ENCODE data around the gene ARID3B. TPM values are rescaled to one million over a fixed set of nuclear protein-coding genes. Genes with fewer than 3 reads are reported as not detected.

Gene ARID3B
- total and polyA plus RNA-seq, 7 experiments from 2014 or later, result 5.1 to 45.4 (median 36.6) TPM

DNA sequence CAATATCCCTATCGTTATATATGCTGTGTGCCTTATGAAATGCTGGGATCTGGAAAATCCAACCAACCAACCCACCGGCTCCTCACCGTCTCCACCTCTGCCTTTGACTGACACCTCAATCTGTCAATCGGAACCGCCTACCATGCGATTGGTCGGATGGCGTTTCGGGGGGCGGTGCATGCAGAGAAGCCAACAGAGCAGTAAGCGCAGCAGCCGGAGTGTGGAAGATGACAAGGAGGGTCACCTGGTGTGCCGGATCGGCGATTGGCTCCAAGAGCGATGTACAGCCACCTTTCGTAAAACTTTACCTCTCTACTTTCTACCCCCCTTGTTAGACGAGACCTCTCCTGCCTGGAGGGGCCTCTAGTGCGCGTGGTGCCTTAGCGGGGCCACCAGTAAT lies 80.9 kb downstream of the ARID3B start:
- CTCF ChIA-PET, result interaction anchor here (1.1 to 7.6 kb wide), 3 partner anchors 11 to 148 kb away, joined by 3 to 71 read pairs (median 16); no protein-coding TSS in a partner anchor
- DNase-seq, result no peak
- peaks cover 0 to 3% (median 0%) of the 10 kb centered on the region in 11 donors for H3K9me3 Mint-ChIP-seq
- H3K27me3 Mint-ChIP-seq, result no peaks in the 10 kb centered on the region
- no peak for ATAC-seq
- peaks cover 6 to 49% (median 17%) of the 10 kb centered on the region in 5 donors for H3K36me3 Mint-ChIP-seq
- H3K9me3 ChIP-seq (ENCODE audit: control insufficient read depth in 2 of 3, low read length in 3 of 3), result no peaks in the 10 kb centered on the region
- POLR2A ChIA-PET, result interaction anchor here (0.8 kb wide), 1 partner anchor 319 kb away, joined by 3 read pairs; no protein-coding TSS in a partner anchor
- peaks cover 42 to 86% (median 46%) of the 10 kb centered on the region in 3 experiments for H3K36me3 ChIP-seq (ENCODE audit: control insufficient read depth in 2 of 3, insufficient read depth in 3 of 3, low read length in 3 of 3)
- peaks cover 15 to 23% of the 10 kb centered on the region in 2 donors for H3K4me1 ChIP-seq (ENCODE audit: control insufficient read depth in 2 of 2, insufficient read depth in 2 of 2, low read length in 2 of 2)
- no peak overlapping the region for H3K4me3 ChIP-seq (ENCODE audit: low read length)
- no peak overlapping the region for H3K27ac ChIP-seq (ENCODE audit: low read depth, low read length)
- H3K4me3 Mint-ChIP-seq, result no peak overlapping the region
- intact Hi-C loops (cut with micrococcal nuclease), result loop anchor here in 1 of 2 donors (1.0 kb wide), 1 partner anchor 10 kb away; no protein-coding TSS in a partner anchor
- H3K27ac Mint-ChIP-seq, result peak overlapping the region in 7 of 9 donors; percentile 13 to 80 (median 55)
- no peaks in the 10 kb centered on the region for H3K27me3 ChIP-seq (ENCODE audit: control insufficient read depth in 2 of 2, insufficient read depth in 2 of 2, low read length in 2 of 2)
- H3K4me1 Mint-ChIP-seq, result peaks cover 39 to 66% (median 51%) of the 10 kb centered on the region in 7 donors

DNA sequence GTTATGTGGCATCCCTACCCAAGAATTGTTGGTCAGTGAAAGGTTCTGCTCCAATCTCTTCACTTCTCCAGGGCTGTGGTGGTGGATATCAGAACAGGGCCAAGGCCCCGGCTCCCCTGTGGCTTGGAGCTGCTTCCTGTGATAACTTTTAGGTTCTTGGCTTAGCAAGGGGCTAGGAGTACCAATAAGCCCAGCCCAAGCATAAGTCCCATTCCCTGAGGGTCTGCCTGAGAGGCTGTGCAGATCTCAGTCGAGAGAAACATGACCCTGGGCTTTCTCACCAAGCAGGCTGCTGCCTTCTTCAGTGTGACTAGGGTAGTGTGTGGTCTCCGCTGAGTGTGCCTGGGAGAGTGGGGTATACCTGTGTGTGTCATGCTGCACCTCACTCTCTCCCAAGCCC lies 81.7 kb downstream of the ARID3B start:
- H3K4me1 Mint-ChIP-seq, result peaks cover 31 to 58% (median 45%) of the 10 kb centered on the region in 7 donors

DNA sequence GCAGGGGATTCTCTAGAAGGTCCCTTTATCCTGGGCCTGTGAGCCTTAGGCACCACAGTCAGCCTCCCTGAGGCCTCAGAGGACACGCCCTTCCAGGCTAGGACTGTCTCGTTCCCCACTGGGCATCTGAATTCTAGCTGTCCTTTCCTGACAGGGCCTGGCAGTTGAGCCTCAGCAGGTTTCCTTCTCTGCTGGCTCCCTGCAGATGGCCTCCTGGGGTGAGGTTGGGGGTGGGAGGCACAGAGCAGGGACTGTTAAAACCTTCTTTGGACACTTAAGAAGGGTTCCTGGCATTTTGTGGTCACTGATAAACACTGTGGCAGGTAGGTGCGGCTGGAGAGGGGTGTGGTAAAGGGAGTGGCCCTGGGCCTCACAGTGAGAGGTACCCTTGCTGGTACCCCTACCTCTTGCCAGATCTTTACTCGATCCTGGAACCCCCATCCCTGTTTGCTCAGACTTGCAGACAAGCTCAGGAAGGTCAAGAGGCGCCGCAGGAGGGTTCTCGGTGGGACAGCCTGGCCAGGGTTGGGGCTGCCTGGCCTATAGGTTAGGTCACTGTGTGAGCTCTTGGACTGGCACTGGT lies 83.1 kb downstream of the ARID3B start:
- POLR2A ChIA-PET, result interaction anchor here (1.3 kb wide), 1 partner anchor 10 kb away, joined by 4 read pairs; no protein-coding TSS in a partner anchor
- H3K36me3 Mint-ChIP-seq, result peaks cover 6 to 62% (median 22%) of the 10 kb centered on the region in 5 donors
- peak overlapping the region in 4 of 9 donors; percentile 26 to 62 (median 50) for H3K27ac Mint-ChIP-seq
- no peaks in the 10 kb centered on the region for H3K27me3 ChIP-seq (ENCODE audit: control insufficient read depth in 2 of 2, insufficient read depth in 2 of 2, low read length in 2 of 2)
- H3K36me3 ChIP-seq (ENCODE audit: control insufficient read depth in 2 of 3, insufficient read depth in 3 of 3, low read length in 3 of 3), result peaks cover 47 to 100% (median 52%) of the 10 kb centered on the region in 3 experiments
- peaks cover 0 to 3% (median 0%) of the 10 kb centered on the region in 11 donors for H3K9me3 Mint-ChIP-seq
- H3K4me3 Mint-ChIP-seq, result no peak overlapping the region
- ATAC-seq (no peak), DNase-seq (no peak)
- H3K27me3 Mint-ChIP-seq, result no peaks in the 10 kb centered on the region
- no peaks in the 10 kb centered on the region for H3K9me3 ChIP-seq (ENCODE audit: control insufficient read depth in 2 of 3, low read length in 3 of 3)
- peaks cover 4 to 7% of the 10 kb centered on the region in 2 donors for H3K4me1 ChIP-seq (ENCODE audit: control insufficient read depth in 2 of 2, insufficient read depth in 2 of 2, low read length in 2 of 2)
- CTCF ChIA-PET, result interaction anchor here (0.9 kb wide), 1 partner anchor 13 kb away, joined by 3 read pairs; no protein-coding TSS in a partner anchor
- peaks cover 25 to 45% (median 33%) of the 10 kb centered on the region in 7 donors for H3K4me1 Mint-ChIP-seq
- intact Hi-C loops (cut with micrococcal nuclease), result no loop called here
- H3K4me3 ChIP-seq (ENCODE audit: low read length), result no peak overlapping the region
- H3K27ac ChIP-seq (ENCODE audit: low read depth, low read length), result peak overlapping the region; percentile 1

More for the DNA sequence above, 81.7 kb downstream of the ARID3B start:
- ChIA-PET POLR2A (interaction anchor here (0.8 to 1.3 kb wide), 2 partner anchors 9 to 318 kb away, joined by 3 to 4 read pairs; no protein-coding TSS in a partner anchor), CTCF (interaction anchor here (0.7 to 7.6 kb wide), 3 partner anchors 10 to 276 kb away, joined by 3 to 71 read pairs (median 16); no protein-coding TSS in a partner anchor)
- Mint-ChIP-seq H3K27me3 (no peaks in the 10 kb centered on the region), H3K36me3 (peaks cover 6 to 49% (median 18%) of the 10 kb centered on the region in 5 donors), H3K9me3 (peaks cover 0 to 3% (median 0%) of the 10 kb centered on the region in 11 donors), H3K4me3 (no peak overlapping the region), H3K27ac (peak overlapping the region in 3 of 9 donors; percentile 13 to 61 (median 19))
- Histone ChIP-seq H3K4me1 (ENCODE audit: control insufficient read depth in 2 of 2, insufficient read depth in 2 of 2, low read length in 2 of 2) (peaks cover 7 to 15% of the 10 kb centered on the region in 2 donors), H3K27me3 (ENCODE audit: control insufficient read depth in 2 of 2, insufficient read depth in 2 of 2, low read length in 2 of 2) (no peaks in the 10 kb centered on the region), H3K36me3 (ENCODE audit: control insufficient read depth in 2 of 3, insufficient read depth in 3 of 3, low read length in 3 of 3) (peaks cover 49 to 94% (median 52%) of the 10 kb centered on the region in 3 experiments), H3K4me3 (ENCODE audit: low read length) (no peak overlapping the region), H3K9me3 (ENCODE audit: control insufficient read depth in 2 of 3, low read length in 3 of 3) (no peaks in the 10 kb centered on the region), H3K27ac (ENCODE audit: low read depth, low read length) (no peak overlapping the region)
- intact Hi-C loops (cut with micrococcal nuclease), result no loop called here
- ATAC-seq, result no peak
- DNase-seq, result no peak

DNA sequence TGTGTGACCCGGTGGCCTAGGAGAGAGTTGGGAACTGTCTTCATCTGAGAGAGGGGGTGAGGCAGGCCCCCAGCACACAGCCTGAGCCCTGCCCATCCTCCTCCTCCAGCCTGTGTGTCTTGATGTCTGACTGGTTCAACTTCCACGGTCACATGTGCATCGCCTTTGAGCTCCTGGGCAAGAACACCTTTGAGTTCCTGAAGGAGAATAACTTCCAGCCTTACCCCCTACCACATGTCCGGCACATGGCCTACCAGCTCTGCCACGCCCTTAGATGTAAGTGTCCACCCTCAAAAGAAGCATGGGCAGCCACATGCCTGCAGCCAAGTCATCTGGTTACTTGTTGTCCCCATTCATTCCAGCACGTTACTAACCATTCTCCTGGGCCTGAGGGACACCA lies 84.7 kb downstream of the ARID3B start:
- H3K27me3 ChIP-seq (ENCODE audit: control insufficient read depth in 2 of 2, insufficient read depth in 2 of 2, low read length in 2 of 2), result no peaks in the 10 kb centered on the region
- CTCF ChIA-PET, result interaction anchor here (0.7 to 1.9 kb wide), 2 partner anchors 9 to 142 kb away, joined by 3 to 11 read pairs; no protein-coding TSS in a partner anchor
- H3K36me3 ChIP-seq (ENCODE audit: control insufficient read depth in 2 of 3, insufficient read depth in 3 of 3, low read length in 3 of 3), result peaks cover 42 to 100% (median 50%) of the 10 kb centered on the region in 3 experiments
- DNase-seq, result no peak
- no peak overlapping the region for H3K4me3 Mint-ChIP-seq
- H3K9me3 Mint-ChIP-seq, result peaks cover 0 to 3% (median 0%) of the 10 kb centered on the region in 11 donors
- H3K36me3 Mint-ChIP-seq, result peaks cover 6 to 51% (median 22%) of the 10 kb centered on the region in 5 donors
- POLR2A ChIA-PET, result no interaction called here
- H3K4me3 ChIP-seq (ENCODE audit: low read length), result no peak overlapping the region
- H3K27ac ChIP-seq (ENCODE audit: low read depth, low read length), result no peak overlapping the region
- peak overlapping the region in 3 of 9 donors; percentile 48 to 71 (median 70) for H3K27ac Mint-ChIP-seq
- ATAC-seq, result no peak
- peaks cover 12 to 29% (median 19%) of the 10 kb centered on the region in 7 donors for H3K4me1 Mint-ChIP-seq
- H3K9me3 ChIP-seq (ENCODE audit: control insufficient read depth in 2 of 3, low read length in 3 of 3), result no peaks in the 10 kb centered on the region
- H3K4me1 ChIP-seq (ENCODE audit: control insufficient read depth in 2 of 2, insufficient read depth in 2 of 2, low read length in 2 of 2), result peaks cover 3% of the 10 kb centered on the region in 2 donors
- no peaks in the 10 kb centered on the region for H3K27me3 Mint-ChIP-seq
- intact Hi-C loops (cut with micrococcal nuclease), result no loop called here

DNA sequence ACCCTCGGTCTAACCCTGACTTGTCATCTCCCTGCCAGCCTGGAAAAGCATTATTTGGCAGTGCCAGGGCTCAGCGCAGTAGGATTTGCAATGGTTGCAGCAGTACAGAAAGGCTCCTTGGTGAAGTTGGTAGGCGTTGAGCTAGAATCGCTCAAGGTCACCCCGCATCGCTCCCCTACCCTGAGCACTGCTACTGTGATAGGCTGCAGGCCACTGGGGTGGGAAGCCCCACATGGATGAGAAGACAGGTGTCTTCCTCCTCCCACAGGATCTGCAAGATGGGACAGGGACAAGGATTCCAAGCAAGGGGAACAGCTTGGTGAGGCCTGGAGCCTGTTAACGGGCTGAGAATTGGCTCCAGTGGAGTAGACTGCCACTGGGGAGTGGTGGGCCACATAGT lies 85.3 kb downstream of the ARID3B start:
- peak overlapping the region in 1 of 10 donors; percentile 56 for H3K4me3 Mint-ChIP-seq

More for the DNA sequence above, 85.3 kb downstream of the ARID3B start:
- H3K27me3 ChIP-seq (ENCODE audit: control insufficient read depth in 2 of 2, insufficient read depth in 2 of 2, low read length in 2 of 2), result no peaks in the 10 kb centered on the region
- H3K9me3 ChIP-seq (ENCODE audit: control insufficient read depth in 2 of 3, low read length in 3 of 3), result no peaks in the 10 kb centered on the region
- no peak for ATAC-seq
- peaks cover 0 to under 1% (median 0%) of the 10 kb centered on the region in 11 donors for H3K9me3 Mint-ChIP-seq
- ChIA-PET POLR2A (interaction anchor here (1.3 to 1.8 kb wide), 2 partner anchors 10 to 149 kb away, joined by 3 to 6 read pairs; partner anchors contain the start of gene CLK3), CTCF (interaction anchor here (1.3 to 1.9 kb wide), 2 partner anchors 9 to 15 kb away, joined by 4 to 11 read pairs; no protein-coding TSS in a partner anchor)
- peaks cover 5 to 22% (median 13%) of the 10 kb centered on the region in 7 donors for H3K4me1 Mint-ChIP-seq
- no peak for DNase-seq
- peaks cover under 1 to 45% (median 17%) of the 10 kb centered on the region in 5 donors for H3K36me3 Mint-ChIP-seq
- no peak overlapping the region for H3K27ac ChIP-seq (ENCODE audit: low read depth, low read length)
- H3K36me3 ChIP-seq (ENCODE audit: control insufficient read depth in 2 of 3, insufficient read depth in 3 of 3, low read length in 3 of 3), result peaks cover 37 to 100% (median 46%) of the 10 kb centered on the region in 3 experiments
- H3K4me3 ChIP-seq (ENCODE audit: low read length), result no peak overlapping the region
- H3K27ac Mint-ChIP-seq, result peak overlapping the region in 3 of 9 donors; percentile 38 to 79 (median 77)
- no peaks in the 10 kb centered on the region for H3K27me3 Mint-ChIP-seq
- intact Hi-C loops (cut with micrococcal nuclease), result no loop called here
- H3K4me1 ChIP-seq (ENCODE audit: control insufficient read depth in 2 of 2, insufficient read depth in 2 of 2, low read length in 2 of 2), result no peaks in the 10 kb centered on the region

Data from naive thymus-derived CD4-positive, alpha-beta T cell (primary cell).